A673 (cell line): ENCODE results near the gene CEACAM1.
"Not testable (repeated sequence)": the region's sequence is repeated elsewhere in the genome, so short reads cannot be mapped to it uniquely, and the experiment has no call there.

Source experiments
- EZH2 ChIP-seq: fragments of 200-600 bp; sonication (generic); IDR thresholded peaks from 2 replicates; pipeline ENCODE4 v1.6.1; 2017; ENCODE audit warnings: borderline replicate concordance, low read depth, mild to moderate bottlenecking, mixed read lengths, antibody characterized with exemption, low read length; ENCODE audit not compliant: poor library complexity, severe bottlenecking
- TF ChIP-seq, protein P1 (sequence below): fragments of 300-800, 200-600 bp; sonication (generic); conservative IDR thresholded peaks from 2 replicates; pipeline ENCODE4 v1.5.1; 2017; ENCODE audit warnings: low read depth, mild to moderate bottlenecking, antibody characterized with exemption, low read length, moderate library complexity, mixed read lengths

DNA sequence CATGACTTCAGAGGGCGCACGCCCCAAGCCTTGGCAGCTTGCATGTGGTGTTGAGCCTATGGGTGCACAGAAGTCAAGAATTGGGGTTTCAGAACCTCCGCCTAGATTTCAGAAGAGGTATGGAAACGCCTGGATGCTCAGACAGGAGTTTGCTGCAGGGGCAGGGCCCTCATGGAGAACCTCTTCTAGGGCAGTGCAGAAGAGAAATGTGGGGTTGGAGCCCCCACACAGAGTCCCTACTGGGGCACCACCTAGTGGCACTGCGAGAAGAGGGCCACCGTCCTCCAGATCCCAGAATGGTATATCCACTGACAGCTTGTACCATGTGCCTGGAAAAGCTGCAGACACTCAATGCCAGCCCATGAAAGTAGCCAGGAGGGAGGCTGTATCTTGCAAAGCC, 22.2 kb upstream of the CEACAM1 start:
- TF ChIP-seq, protein P1, sequence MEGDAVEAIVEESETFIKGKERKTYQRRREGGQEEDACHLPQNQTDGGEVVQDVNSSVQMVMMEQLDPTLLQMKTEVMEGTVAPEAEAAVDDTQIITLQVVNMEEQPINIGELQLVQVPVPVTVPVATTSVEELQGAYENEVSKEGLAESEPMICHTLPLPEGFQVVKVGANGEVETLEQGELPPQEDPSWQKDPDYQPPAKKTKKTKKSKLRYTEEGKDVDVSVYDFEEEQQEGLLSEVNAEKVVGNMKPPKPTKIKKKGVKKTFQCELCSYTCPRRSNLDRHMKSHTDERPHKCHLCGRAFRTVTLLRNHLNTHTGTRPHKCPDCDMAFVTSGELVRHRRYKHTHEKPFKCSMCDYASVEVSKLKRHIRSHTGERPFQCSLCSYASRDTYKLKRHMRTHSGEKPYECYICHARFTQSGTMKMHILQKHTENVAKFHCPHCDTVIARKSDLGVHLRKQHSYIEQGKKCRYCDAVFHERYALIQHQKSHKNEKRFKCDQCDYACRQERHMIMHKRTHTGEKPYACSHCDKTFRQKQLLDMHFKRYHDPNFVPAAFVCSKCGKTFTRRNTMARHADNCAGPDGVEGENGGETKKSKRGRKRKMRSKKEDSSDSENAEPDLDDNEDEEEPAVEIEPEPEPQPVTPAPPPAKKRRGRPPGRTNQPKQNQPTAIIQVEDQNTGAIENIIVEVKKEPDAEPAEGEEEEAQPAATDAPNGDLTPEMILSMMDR: not testable (repeated sequence)
- not testable (repeated sequence) for TF ChIP-seq EZH2
